Lower leg skin (tissue), 4 donors: ENCODE data around the gene RIC3. TPM values are rescaled to one million over a fixed set of nuclear protein-coding genes. Genes with fewer than 3 reads are reported as not detected.
A peak's percentile ranks its signal among the peaks of the same experiment; 100 is the strongest.

ENCODE experiments used
- DNase-seq, 2 donors: peaks; one replicate each; pipeline ENCODE4 v3.0.0-alpha.2; 2019; ENCODE audit warnings: low spot score in 2 of 2
- H3K4me3 ChIP-seq: fragments of 200-600 bp; sonication (generic); 2 replicates; pipeline ENCODE4 v1.5.1; 2017; ENCODE audit warnings: mild to moderate bottlenecking, low read depth; ENCODE audit not compliant: poor library complexity, severe bottlenecking
- POLR2A ChIP-seq, 2 donors: fragments of 450-650 bp; IDR thresholded peaks; one replicate each; pipeline ENCODE4 v1.6.1; 2016 to 2017; ENCODE audit warnings: antibody characterized with exemption in 2 of 2, mild to moderate bottlenecking in 1 of 2, moderate library complexity in 1 of 2
- WGBS, 2 donors: methylation state at CpG; one replicate each; pipeline ENCODE4 v1.1.5; 2018; 5-methylcytosine and 5-hydroxymethylcytosine counted together
- intact Hi-C: fragments of 100-400 bp; cut with DNase I; formaldehyde crosslinking; loops from one replicate; pipeline ENCODE4 v1.15.0; 2023; ENCODE audit warnings: low total_unique reads
- total RNA-seq, 4 donors: library from RNA; depleted of rRNA; stranded (reverse); fragments of >200 nt; gene quantifications; one replicate each; pipeline ENCODE4 v1.1.0, GENCODE V29; 2016
- TF ChIP-seq, protein P1 (sequence below), 3 donors: fragments of 450-650 bp; IDR thresholded peaks; one replicate each; pipeline ENCODE4 v1.5.1; 2016; ENCODE audit warnings: antibody characterized with exemption in 3 of 3, mild to moderate bottlenecking in 3 of 3, moderate library complexity in 2 of 3

The RIC3 gene
- total RNA-seq, 4 donors from 2014 or later = 13.7 to 39.3 (median 18.3) TPM

DNA sequence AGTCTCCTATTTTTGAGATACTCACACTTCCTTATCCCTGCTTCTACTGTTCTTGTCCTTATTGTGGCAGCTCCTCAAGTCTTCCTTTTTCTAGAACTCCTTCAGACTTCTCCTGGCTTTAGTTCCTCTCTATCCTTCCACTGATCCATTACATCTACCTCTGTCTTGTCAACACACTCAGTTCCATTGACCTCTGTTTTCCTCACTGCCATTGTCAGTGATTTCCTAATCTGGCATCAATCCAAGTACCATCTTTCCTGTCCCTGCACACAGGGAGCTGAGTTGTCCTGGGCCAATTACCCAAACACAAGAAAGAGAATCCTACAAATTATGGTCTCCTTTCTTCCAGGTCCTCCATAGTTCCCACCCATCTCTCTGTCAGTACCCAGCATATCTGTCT lies 27.9 kb upstream of the RIC3 start:
- H3K4me3 ChIP-seq = no peak overlapping the region
- intact Hi-C loops = no loop called here
- no peak for DNase-seq
- no peak for TF ChIP-seq POLR2A (IDR thresholded peaks at IDR 0.05)
- TF ChIP-seq, protein P1, sequence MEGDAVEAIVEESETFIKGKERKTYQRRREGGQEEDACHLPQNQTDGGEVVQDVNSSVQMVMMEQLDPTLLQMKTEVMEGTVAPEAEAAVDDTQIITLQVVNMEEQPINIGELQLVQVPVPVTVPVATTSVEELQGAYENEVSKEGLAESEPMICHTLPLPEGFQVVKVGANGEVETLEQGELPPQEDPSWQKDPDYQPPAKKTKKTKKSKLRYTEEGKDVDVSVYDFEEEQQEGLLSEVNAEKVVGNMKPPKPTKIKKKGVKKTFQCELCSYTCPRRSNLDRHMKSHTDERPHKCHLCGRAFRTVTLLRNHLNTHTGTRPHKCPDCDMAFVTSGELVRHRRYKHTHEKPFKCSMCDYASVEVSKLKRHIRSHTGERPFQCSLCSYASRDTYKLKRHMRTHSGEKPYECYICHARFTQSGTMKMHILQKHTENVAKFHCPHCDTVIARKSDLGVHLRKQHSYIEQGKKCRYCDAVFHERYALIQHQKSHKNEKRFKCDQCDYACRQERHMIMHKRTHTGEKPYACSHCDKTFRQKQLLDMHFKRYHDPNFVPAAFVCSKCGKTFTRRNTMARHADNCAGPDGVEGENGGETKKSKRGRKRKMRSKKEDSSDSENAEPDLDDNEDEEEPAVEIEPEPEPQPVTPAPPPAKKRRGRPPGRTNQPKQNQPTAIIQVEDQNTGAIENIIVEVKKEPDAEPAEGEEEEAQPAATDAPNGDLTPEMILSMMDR (IDR thresholded peaks at IDR 0.05) = no peak

DNA sequence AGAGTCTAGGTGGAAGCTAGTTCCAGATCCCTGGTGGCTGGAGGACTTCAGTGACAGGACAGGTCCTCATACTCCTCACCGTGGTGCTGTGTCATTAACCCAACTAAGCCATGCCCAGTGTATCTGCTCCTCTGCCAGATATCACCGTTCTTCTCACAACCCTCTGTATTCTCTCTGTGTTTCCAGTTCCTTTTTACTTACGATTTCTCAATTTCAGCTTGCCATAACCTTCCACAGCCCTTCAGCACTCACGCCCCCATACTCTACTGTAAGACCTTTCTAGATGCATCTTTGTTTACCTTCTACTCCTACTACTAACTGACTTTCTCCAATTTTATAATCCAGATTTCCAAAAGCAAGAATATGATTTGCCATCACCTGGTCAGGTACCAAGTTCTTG lies 26.1 kb upstream of the RIC3 start:
- H3K4me3 ChIP-seq = no peak overlapping the region
- no peak for DNase-seq
- intact Hi-C loops = no loop called here
- 64 to 86% methylated on average over 4 of the region's 4 CpGs for WGBS, 2 donors
- TF ChIP-seq POLR2A (IDR thresholded peaks at IDR 0.05) = no peak
- TF ChIP-seq, protein P1 (IDR thresholded peaks at IDR 0.05) = no peak

DNA sequence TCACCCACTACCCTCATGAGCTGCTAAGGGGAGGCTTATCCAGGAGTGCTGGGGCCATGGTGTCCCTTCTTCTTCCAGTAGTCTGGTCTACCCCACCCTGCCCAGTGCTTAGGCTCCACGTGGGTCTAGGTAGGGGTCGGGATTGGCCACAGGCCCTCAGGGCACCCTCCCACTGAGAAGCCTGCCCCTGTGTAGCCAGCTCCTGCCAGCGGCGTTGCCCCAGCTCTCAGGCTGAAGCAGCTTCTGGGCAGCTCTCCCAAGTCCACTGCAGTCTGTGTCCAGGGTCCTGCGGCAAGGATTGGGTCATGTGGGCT lies 24.0 kb upstream of the RIC3 start:
- H3K4me3 ChIP-seq = no peak overlapping the region
- DNase-seq = no peak
- intact Hi-C loops = no loop called here
- 37 to 48% methylated on average over 3 to 5 of the region's 5 CpGs for WGBS, 2 donors
- TF ChIP-seq, protein P1 (IDR thresholded peaks at IDR 0.05) = no peak
- no peak for TF ChIP-seq POLR2A (IDR thresholded peaks at IDR 0.05)

DNA sequence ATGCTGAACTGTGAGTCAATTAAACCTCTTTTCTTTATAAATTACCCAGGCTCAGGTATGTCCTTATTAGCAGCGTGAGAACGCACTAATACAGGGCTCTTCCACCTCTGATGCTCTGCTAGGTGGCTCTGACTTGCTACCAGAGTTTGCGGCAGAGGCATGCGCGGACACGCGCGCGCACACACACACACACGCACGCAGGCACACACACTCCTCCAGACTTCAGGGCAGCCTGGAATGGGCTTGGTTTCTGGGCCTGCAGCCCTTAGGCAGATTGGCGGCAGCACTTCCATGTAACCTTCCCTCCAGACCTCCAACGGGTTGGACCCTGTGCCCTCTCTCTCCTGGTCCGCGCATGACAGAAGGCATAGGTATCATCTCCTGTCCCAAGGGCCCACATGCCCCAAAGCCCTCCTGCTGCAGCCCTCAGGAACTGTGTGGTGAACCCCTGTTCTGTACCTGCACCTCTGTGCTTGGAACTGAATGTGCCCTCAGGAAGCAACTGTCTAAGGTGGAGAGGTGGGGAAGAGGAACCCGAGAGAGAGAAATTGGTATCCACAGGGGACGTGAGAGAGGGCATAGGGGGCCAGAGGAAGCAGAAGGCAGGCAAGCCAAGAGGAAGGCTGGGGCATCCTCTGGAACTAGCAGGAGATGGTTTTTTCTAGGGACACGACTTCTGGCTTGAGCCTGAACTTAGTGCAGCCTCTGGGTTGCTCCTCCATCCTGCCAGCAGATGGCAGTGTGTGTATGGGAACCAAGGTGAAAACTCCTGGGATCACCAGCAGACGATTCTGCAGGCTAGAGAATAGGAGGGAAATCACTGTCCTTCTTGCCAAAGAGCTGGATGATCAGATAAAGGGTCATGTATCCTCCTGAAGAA lies 23.4 kb upstream of the RIC3 start:
- DNase-seq = peak in 1 of 2 donors; percentile 47
- TF ChIP-seq, protein P1 (IDR thresholded peaks at IDR 0.05) = no peak
- no peak for TF ChIP-seq POLR2A (IDR thresholded peaks at IDR 0.05)
- intact Hi-C loops = no loop called here
- WGBS, 2 donors = 68 to 71% methylated on average over 19 of the region's 19 CpGs
- H3K4me3 ChIP-seq = no peak overlapping the region

DNA sequence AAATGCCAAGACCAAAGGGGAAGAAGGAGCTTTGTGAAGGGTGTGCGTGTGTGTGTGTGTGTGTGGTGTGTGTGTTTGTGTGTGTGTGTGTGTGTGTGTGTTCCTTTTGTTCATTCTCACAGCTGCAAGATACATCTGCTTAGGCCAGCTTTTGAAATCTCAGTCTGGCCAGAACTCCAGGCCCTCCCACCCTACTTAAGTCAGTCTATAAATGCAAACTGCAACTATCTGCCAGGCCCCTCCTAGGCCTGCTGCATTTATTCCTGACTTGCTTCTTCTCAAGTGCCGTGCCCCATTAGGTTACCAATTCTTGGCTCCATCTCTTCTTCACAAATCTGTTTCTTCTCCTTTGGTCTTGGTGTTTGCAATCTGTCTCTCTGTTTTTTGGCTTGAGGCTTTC lies 21.6 kb upstream of the RIC3 start:
- 50% methylated on average over 2 of the region's 2 CpGs for WGBS, 2 donors
- H3K4me3 ChIP-seq = no peak overlapping the region
- TF ChIP-seq, protein P1 (IDR thresholded peaks at IDR 0.05) = no peak
- no peak for TF ChIP-seq POLR2A (IDR thresholded peaks at IDR 0.05)
- intact Hi-C loops = no loop called here
- DNase-seq = no peak

DNA sequence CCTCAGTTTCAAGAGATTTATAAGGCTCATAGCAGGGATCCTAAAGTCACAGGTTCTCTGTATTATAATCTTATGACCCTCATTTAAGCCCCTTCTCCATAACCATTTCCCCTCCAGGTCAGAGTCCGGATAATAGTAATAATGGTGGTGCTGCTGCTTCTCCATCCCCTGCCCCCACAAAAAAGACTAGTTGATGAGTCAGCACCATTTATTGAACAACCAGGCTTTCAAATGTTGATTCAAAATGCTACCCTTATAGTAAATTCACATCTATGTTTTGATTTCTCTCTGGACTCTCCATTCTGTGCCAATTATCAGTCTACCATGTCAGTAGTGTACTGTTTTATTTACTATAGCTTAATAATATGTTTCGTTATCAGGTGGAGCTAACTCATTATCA lies 17.6 kb upstream of the RIC3 start:
- TF ChIP-seq, protein P1 (IDR thresholded peaks at IDR 0.05) = no peak
- no peak for TF ChIP-seq POLR2A (IDR thresholded peaks at IDR 0.05)
- intact Hi-C loops = no loop called here
- WGBS, 2 donors = 83 to 94% methylated on average over 2 of the region's 2 CpGs
- H3K4me3 ChIP-seq = no peak overlapping the region
- no peak for DNase-seq
